ENCODE measurements around the gene ACAA2.
"Not testable (repeated sequence)": the region's sequence is repeated elsewhere in the genome, so short reads cannot be mapped to it uniquely, and the experiment has no call there.

DNA sequence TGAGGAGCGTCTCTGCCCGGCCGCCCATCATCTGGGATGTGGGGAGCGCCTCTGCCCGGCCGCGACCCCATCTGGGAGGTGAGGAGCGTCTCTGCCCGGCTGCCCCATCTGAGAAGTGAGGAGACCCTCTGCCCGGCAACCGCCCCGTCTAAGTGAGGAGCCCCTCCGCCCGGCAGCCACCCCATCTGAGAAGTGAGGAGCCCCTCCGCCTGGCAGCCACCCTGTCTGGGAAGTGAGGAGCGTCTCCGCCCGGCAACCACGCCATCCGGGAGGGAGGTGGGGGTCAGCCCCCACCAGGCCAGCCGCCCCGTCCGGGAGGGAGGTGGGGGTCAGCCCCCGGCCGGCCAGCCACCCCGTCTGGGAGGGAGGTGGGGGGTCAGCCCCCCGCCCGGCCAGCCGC is 13.5 kb downstream of the ACAA2 start:
- TF ChIP-seq, protein P1, sequence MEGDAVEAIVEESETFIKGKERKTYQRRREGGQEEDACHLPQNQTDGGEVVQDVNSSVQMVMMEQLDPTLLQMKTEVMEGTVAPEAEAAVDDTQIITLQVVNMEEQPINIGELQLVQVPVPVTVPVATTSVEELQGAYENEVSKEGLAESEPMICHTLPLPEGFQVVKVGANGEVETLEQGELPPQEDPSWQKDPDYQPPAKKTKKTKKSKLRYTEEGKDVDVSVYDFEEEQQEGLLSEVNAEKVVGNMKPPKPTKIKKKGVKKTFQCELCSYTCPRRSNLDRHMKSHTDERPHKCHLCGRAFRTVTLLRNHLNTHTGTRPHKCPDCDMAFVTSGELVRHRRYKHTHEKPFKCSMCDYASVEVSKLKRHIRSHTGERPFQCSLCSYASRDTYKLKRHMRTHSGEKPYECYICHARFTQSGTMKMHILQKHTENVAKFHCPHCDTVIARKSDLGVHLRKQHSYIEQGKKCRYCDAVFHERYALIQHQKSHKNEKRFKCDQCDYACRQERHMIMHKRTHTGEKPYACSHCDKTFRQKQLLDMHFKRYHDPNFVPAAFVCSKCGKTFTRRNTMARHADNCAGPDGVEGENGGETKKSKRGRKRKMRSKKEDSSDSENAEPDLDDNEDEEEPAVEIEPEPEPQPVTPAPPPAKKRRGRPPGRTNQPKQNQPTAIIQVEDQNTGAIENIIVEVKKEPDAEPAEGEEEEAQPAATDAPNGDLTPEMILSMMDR (IDR thresholded peaks at IDR 0.05; ENCODE audit: low read depth, low read length, missing input control) = not testable (repeated sequence)
- TF ChIP-seq, protein P2, sequence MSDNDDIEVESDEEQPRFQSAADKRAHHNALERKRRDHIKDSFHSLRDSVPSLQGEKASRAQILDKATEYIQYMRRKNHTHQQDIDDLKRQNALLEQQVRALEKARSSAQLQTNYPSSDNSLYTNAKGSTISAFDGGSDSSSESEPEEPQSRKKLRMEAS (IDR thresholded peaks at IDR 0.05) = not testable (repeated sequence)
